IMR-90 (cell line): Measurements from ENCODE around the gene IFT25. TPM values are rescaled to one million over a fixed set of nuclear protein-coding genes. Genes with fewer than 3 reads are reported as not detected.

Experiments
- ATAC-seq: fragments of 200-7000 bp; cut with Tn5 transposase; 2 replicates; pipeline ENCODE4 v1.9.1; 2020; ENCODE audit warnings: low read depth, mild to moderate bottlenecking, moderate library complexity
- BruUV-seq: library from RNA; stranded (reverse); fragments of 400-500 nt; replicated peaks from 2 replicates; lab custom pipeline; 2021; lab: Mats Ljungman, UMichigan
- CTCF ChIA-PET: fragments of 300-600 bp; formaldehyde crosslinking; extraction: SDS; loops from one replicate; lab custom pipeline; 2021; ENCODE audit warnings: antibody characterized with exemption; lab: Yijun Ruan, JAX
- POLR2A ChIA-PET: fragments of 300-600 bp; sonication (Branson Sonifier 250); formaldehyde crosslinking; loops from one replicate; lab custom pipeline; 2022; ENCODE audit warnings: antibody characterized with exemption; ENCODE audit not compliant: unreplicated experiment; lab: Charles Lee
- DNase-seq: peaks from one replicate; pipeline ENCODE4 v3.0.0; 2013
- H2AFZ ChIP-seq: replicated peaks from 2 replicates; pipeline ENCODE3; 2013; ENCODE audit warnings: low read length, mild to moderate bottlenecking; ENCODE audit not compliant: poor library complexity
- H2AK5ac ChIP-seq: 2 replicates; pipeline ENCODE4 v1.6.1; 2013; ENCODE audit warnings: low read depth, low read length, inconsistent platforms
- H2AK9ac ChIP-seq: replicated peaks from 2 replicates; pipeline ENCODE3; 2013; ENCODE audit warnings: mild to moderate bottlenecking, low read depth, low read length, moderate library complexity; ENCODE audit not compliant: poor library complexity
- H2BK120ac ChIP-seq: 2 replicates; pipeline ENCODE4 v1.6.1; 2013; ENCODE audit warnings: low read depth, low read length, inconsistent platforms
- H2BK15ac ChIP-seq: 3 replicates; pipeline ENCODE4 v1.6.1; 2013; ENCODE audit warnings: low read depth, low read length, inconsistent platforms
- H2BK20ac ChIP-seq: 2 replicates; pipeline ENCODE4 v1.6.1; 2013; ENCODE audit warnings: low read depth, mild to moderate bottlenecking, inconsistent platforms, low read length, moderate library complexity
- H2BK5ac ChIP-seq: 2 replicates; pipeline ENCODE4 v1.6.1; 2013; ENCODE audit warnings: mild to moderate bottlenecking, low read depth, low read length, inconsistent platforms; ENCODE audit not compliant: poor library complexity, severe bottlenecking
- H3K14ac ChIP-seq: replicated peaks from 2 replicates; pipeline ENCODE4 v1.6.1; 2013; ENCODE audit warnings: low read depth, low read length, inconsistent platforms
- H3K18ac ChIP-seq: 2 replicates; pipeline ENCODE4 v1.6.1; 2013; ENCODE audit warnings: low read depth, low read length, control low read depth
- H3K23ac ChIP-seq: 2 replicates; pipeline ENCODE4 v1.6.1; 2013; ENCODE audit warnings: low read depth, low read length, inconsistent platforms
- H3K27ac ChIP-seq: 2 replicates; pipeline ENCODE4 v1.5.1; 2013; ENCODE audit warnings: mild to moderate bottlenecking, control low read depth, low read length; ENCODE audit not compliant: insufficient read depth
- H3K27me3 ChIP-seq: 2 replicates; pipeline ENCODE4 v1.6.1; 2013; ENCODE audit warnings: low read length; ENCODE audit not compliant: control insufficient read depth, insufficient read depth
- H3K36me3 ChIP-seq: 2 replicates; pipeline ENCODE4 v1.6.1; 2013; ENCODE audit warnings: low read length, mixed read lengths; ENCODE audit not compliant: control insufficient read depth, insufficient read depth
- H3K4ac ChIP-seq: 2 replicates; pipeline ENCODE4 v1.6.1; 2013; ENCODE audit warnings: low read depth, low read length, inconsistent platforms
- H3K4me1 ChIP-seq: 2 replicates; pipeline ENCODE4 v1.6.1; 2013; ENCODE audit warnings: low read length, mixed read lengths; ENCODE audit not compliant: control insufficient read depth, insufficient read depth
- H3K4me2 ChIP-seq: 2 replicates; pipeline ENCODE4 v1.6.1; 2013; ENCODE audit warnings: low read depth, mild to moderate bottlenecking, control low read depth, low read length, moderate library complexity
- H3K4me3 ChIP-seq: 2 replicates; pipeline ENCODE4 v1.5.1; 2013; ENCODE audit warnings: low read depth, mild to moderate bottlenecking, control low read depth, low read length, moderate library complexity; ENCODE audit not compliant: insufficient read depth
- H3K56ac ChIP-seq: 2 replicates; pipeline ENCODE4 v1.6.1; 2013; ENCODE audit warnings: low read length, inconsistent platforms; ENCODE audit not compliant: insufficient read depth; ENCODE audit errors: extremely low read depth
- H3K79me1 ChIP-seq, 2 experiments: 2 replicates each; pipeline ENCODE4 v1.6.1; 2013; ENCODE audit warnings: low read length in 2 of 2, inconsistent platforms in 1 of 2, low read depth in 1 of 2
- H3K9ac ChIP-seq: 2 replicates; pipeline ENCODE4 v1.6.1; 2013; ENCODE audit warnings: low read depth, low read length, control low read depth
- H3K9me1 ChIP-seq: 2 replicates; pipeline ENCODE4 v1.6.1; 2013; ENCODE audit warnings: low read length, inconsistent platforms; ENCODE audit not compliant: insufficient read depth
- H3K9me3 ChIP-seq: 2 replicates; pipeline ENCODE4 v1.6.1; 2013; ENCODE audit warnings: low read length; ENCODE audit not compliant: control insufficient read depth, insufficient read depth
- H4K20me1 ChIP-seq: 2 replicates; pipeline ENCODE4 v1.6.1; 2013; ENCODE audit warnings: low read length, inconsistent platforms; ENCODE audit not compliant: insufficient read depth
- H4K5ac ChIP-seq: 2 replicates; pipeline ENCODE4 v1.6.1; 2013; ENCODE audit warnings: mild to moderate bottlenecking, low read depth, low read length, control low read depth
- H4K8ac ChIP-seq, 2 experiments: 2 replicates each; pipeline ENCODE4 v1.6.1; 2013; ENCODE audit warnings: low read depth in 2 of 2, low read length in 2 of 2, control low read depth in 1 of 2, inconsistent platforms in 1 of 2
- H4K91ac ChIP-seq: 2 replicates; pipeline ENCODE4 v1.6.1; 2013; ENCODE audit warnings: low read depth, low read length, inconsistent platforms; ENCODE audit not compliant: insufficient read depth
- CEBPB ChIP-seq: IDR thresholded peaks from 2 replicates; pipeline ENCODE4 v1.6.1; 2012; ENCODE audit warnings: low read depth, low read length, improper control_type of control experiment
- CHD1 ChIP-seq: IDR thresholded peaks from 2 replicates; pipeline ENCODE4 v1.6.1; 2012; ENCODE audit warnings: low read depth, low read length, improper control_type of control experiment
- FOS ChIP-seq: fragments of 150-350 bp; IDR thresholded peaks from 2 replicates; pipeline ENCODE4 v1.6.1; 2016; ENCODE audit warnings: low read depth, low read length
- MAZ ChIP-seq: IDR thresholded peaks from 2 replicates; pipeline ENCODE4 v1.6.1; 2012; ENCODE audit warnings: low read depth, mild to moderate bottlenecking, low read length, improper control_type of control experiment, moderate library complexity, borderline replicate concordance
- MXI1 ChIP-seq: IDR thresholded peaks from 2 replicates; pipeline ENCODE4 v1.6.1; 2012; ENCODE audit warnings: low read depth, mild to moderate bottlenecking, low read length, moderate library complexity, borderline replicate concordance
- RAD21 ChIP-seq: IDR thresholded peaks from 2 replicates; pipeline ENCODE4 v1.6.1; 2012; ENCODE audit warnings: low read length, improper control_type of control experiment
- SMC3 ChIP-seq: fragments of 150-350 bp; IDR thresholded peaks from 2 replicates; pipeline ENCODE4 v1.6.1; 2016; ENCODE audit warnings: low read depth, mild to moderate bottlenecking, antibody characterized with exemption, low read length, moderate library complexity
- WGBS, 2 experiments: methylation state at CpG; one replicate each; pipeline versions ENCODE4 v1.1.5 to v1.1.7; 2013; ENCODE audit warnings: missing lambda C conversion rate in 2 of 2; ENCODE audit not compliant: insufficient read length in 1 of 2; ENCODE audit errors: extremely low coverage in 2 of 2; 5-methylcytosine and 5-hydroxymethylcytosine counted together
- dilution Hi-C: fragments of 300-500 bp; cut with HindIII; formaldehyde crosslinking; loops from one replicate; pipeline ENCODE4 v1.14.3; 2018; ENCODE audit warnings: low sequenced_read_pairs; ENCODE audit not compliant: unreplicated experiment
- in situ Hi-C: fragments of 300-500 bp; cut with MboI; formaldehyde crosslinking; loops from 3 replicates; pipeline ENCODE4 v1.14.3; 2019; ENCODE audit warnings: low sequenced_read_pairs, inconsistent platforms, mixed read lengths
- intact Hi-C: fragments of 100-400 bp; cut with micrococcal nuclease; formaldehyde crosslinking; loops from 2 replicates; pipeline ENCODE4 v1.10.0; 2022
- polyA plus RNA-seq, 3 experiments: library from polyadenylated mRNA; depleted of rRNA; stranded (reverse); fragments of >200 nt; gene quantifications; 2 replicates each; pipeline ENCODE4 v1.2.3, GENCODE V29; 2012; ENCODE audit warnings: low replicate concordance in 1 of 3
- total RNA-seq: library from RNA; depleted of rRNA; stranded (reverse); fragments of >200 nt; gene quantifications from 2 replicates; pipeline ENCODE4 v1.2.3, GENCODE V29; 2012
- TF ChIP-seq, protein P1 (sequence below): conservative IDR thresholded peaks from 2 replicates; pipeline ENCODE4 v1.5.1; 2012; ENCODE audit warnings: mild to moderate bottlenecking, low read depth, low read length, improper control_type of control experiment
- TF ChIP-seq, protein P2 (sequence below): fragments of 150-350 bp; IDR thresholded peaks from 2 replicates; pipeline ENCODE4 v1.6.1; 2016; ENCODE audit warnings: low read depth, mild to moderate bottlenecking, low read length, moderate library complexity, borderline replicate concordance

IFT25 gene
- total and polyA plus RNA-seq, 2 of the 4 experiments (the other 2 are of a cell fraction): 9.1 to 38.0 TPM

DNA sequence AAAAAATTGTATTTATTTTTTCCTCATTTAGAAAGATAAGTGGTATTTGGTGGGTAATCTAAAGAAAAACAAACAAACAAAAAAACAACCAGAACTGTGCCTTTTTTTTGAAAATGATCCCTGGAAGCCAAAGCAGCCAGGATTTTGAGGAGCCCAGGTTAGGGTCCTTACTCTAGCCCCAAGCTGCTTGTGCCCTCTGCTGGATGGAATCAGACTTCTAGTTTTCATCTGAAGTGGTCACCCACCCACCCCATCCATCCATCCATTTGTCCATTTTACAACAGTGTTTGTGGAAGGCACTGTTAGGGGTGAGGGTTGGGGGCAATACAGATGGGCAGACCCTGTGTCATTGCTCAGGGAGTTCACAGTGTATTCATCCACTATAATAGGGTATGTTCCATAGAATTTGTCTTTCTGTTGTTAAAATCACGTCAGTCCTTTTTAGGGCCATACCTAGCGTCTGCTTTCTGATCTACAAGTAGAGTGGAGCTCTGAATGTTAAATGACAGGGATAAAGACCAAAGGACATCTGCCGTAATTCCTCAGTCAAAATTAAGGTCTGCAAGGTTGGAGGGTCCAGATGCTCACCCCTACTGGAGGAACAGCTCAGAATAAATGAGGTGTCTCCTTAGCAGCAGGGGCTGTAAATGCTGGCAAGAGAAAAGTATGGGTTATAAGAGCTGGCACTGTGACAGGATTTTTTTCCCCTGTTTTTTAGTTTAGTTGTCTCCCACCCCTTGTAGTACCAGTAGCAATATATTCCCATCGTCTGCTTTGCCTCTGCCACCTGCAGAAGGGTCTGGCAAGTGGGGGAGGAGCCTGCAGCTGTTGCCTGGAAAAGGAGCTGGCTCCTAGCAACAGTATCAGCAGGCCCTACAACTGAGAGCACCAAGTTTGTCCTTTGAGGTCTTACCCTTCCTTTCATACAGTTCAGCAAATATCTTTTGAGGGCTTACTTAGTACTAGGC is 3.8 kb upstream of the IFT25 start:
- no peak overlapping the region for H3K23ac ChIP-seq
- no TSS peak for BruUV-seq
- no peaks in the 10 kb centered on the region for H3K27me3 ChIP-seq
- intact Hi-C loops (loop anchor here (1.0 to 5.0 kb wide), 3 partner anchors 71 to 462 kb away; no protein-coding TSS in a partner anchor), in situ Hi-C loops (loop anchor here (5.0 kb wide), 1 partner anchor 67 kb away; no protein-coding TSS in a partner anchor), dilution Hi-C loops (no loop called here)
- H4K91ac ChIP-seq: no peak overlapping the region
- H3K56ac ChIP-seq: no peak overlapping the region
- H2BK5ac ChIP-seq: no peak overlapping the region
- no CpG with 5 or more reads among the region's 4 CpGs for WGBS, 2 experiments
- peaks cover 15% of the 10 kb centered on the region for H3K9me1 ChIP-seq
- no peak overlapping the region for H3K4ac ChIP-seq
- ChIA-PET CTCF (interaction anchor here (0.9 to 2.4 kb wide), 3 partner anchors 71 to 133 kb away, joined by 3 to 12 read pairs (median 3); no protein-coding TSS in a partner anchor), POLR2A (no interaction called here)
- no peak overlapping the region for H3K4me2 ChIP-seq
- peak; percentile 51 for DNase-seq
- no peak overlapping the region for H2BK15ac ChIP-seq
- H4K8ac ChIP-seq: no peak overlapping the region
- H2AK5ac ChIP-seq: no peak overlapping the region
- H4K5ac ChIP-seq: no peak overlapping the region
- ATAC-seq: no peak
- H3K27ac ChIP-seq: no peak overlapping the region
- H3K9ac ChIP-seq: no peak overlapping the region
- peaks cover 37% of the 10 kb centered on the region for H4K20me1 ChIP-seq
- peaks cover 10% of the 10 kb centered on the region for H3K4me1 ChIP-seq
- peaks cover 12% of the 10 kb centered on the region for H3K36me3 ChIP-seq
- H3K4me3 ChIP-seq: no peak overlapping the region
- no peak overlapping the region for H3K18ac ChIP-seq
- peaks cover 38 to 61% of the 10 kb centered on the region in 2 experiments for H3K79me1 ChIP-seq
- TF ChIP-seq MAZ (no peak), MXI1 (no peak), CHD1 (no peak), CEBPB (no peak), FOS (no peak), RAD21 (peak; percentile 71), SMC3 (peak; percentile 74)
- TF ChIP-seq, protein P1, sequence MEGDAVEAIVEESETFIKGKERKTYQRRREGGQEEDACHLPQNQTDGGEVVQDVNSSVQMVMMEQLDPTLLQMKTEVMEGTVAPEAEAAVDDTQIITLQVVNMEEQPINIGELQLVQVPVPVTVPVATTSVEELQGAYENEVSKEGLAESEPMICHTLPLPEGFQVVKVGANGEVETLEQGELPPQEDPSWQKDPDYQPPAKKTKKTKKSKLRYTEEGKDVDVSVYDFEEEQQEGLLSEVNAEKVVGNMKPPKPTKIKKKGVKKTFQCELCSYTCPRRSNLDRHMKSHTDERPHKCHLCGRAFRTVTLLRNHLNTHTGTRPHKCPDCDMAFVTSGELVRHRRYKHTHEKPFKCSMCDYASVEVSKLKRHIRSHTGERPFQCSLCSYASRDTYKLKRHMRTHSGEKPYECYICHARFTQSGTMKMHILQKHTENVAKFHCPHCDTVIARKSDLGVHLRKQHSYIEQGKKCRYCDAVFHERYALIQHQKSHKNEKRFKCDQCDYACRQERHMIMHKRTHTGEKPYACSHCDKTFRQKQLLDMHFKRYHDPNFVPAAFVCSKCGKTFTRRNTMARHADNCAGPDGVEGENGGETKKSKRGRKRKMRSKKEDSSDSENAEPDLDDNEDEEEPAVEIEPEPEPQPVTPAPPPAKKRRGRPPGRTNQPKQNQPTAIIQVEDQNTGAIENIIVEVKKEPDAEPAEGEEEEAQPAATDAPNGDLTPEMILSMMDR: peak; percentile 68
- TF ChIP-seq, protein P2, sequence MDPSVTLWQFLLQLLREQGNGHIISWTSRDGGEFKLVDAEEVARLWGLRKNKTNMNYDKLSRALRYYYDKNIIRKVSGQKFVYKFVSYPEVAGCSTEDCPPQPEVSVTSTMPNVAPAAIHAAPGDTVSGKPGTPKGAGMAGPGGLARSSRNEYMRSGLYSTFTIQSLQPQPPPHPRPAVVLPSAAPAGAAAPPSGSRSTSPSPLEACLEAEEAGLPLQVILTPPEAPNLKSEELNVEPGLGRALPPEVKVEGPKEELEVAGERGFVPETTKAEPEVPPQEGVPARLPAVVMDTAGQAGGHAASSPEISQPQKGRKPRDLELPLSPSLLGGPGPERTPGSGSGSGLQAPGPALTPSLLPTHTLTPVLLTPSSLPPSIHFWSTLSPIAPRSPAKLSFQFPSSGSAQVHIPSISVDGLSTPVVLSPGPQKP: no peak
- no peak overlapping the region for H2BK20ac ChIP-seq
- H3K14ac ChIP-seq: no peak overlapping the region
- no peak overlapping the region for H2BK120ac ChIP-seq
- no peaks in the 10 kb centered on the region for H3K9me3 ChIP-seq
- H2AK9ac ChIP-seq: no peak overlapping the region
- no peak overlapping the region for H2AFZ ChIP-seq
